Ishikawa (cell line): ENCODE data around the gene TMA7.

Source experiments
- CEBPB ChIP-seq: IDR thresholded peaks from 2 replicates; pipeline ENCODE4 v1.6.1; 2012
- CREB1 ChIP-seq: IDR thresholded peaks from 2 replicates; pipeline ENCODE4 v1.6.1; 2012; ENCODE audit warnings: low read depth
- EGR1 ChIP-seq: IDR thresholded peaks from 2 replicates; pipeline ENCODE4 v1.6.1; 2012
- EP300 ChIP-seq: IDR thresholded peaks from 2 replicates; pipeline ENCODE4 v1.6.1; 2012; ENCODE audit warnings: borderline replicate concordance
- FOXM1 ChIP-seq: IDR thresholded peaks from 2 replicates; pipeline ENCODE4 v1.6.1; 2012; ENCODE audit warnings: low read depth, borderline replicate concordance
- MAX ChIP-seq: IDR thresholded peaks from 2 replicates; pipeline ENCODE4 v1.6.1; 2012
- NFIC ChIP-seq: IDR thresholded peaks from 2 replicates; pipeline ENCODE4 v1.6.1; 2012
- RAD21 ChIP-seq: IDR thresholded peaks from 2 replicates; pipeline ENCODE4 v1.6.1; 2012; ENCODE audit warnings: low read depth
- REST ChIP-seq: IDR thresholded peaks from 2 replicates; pipeline ENCODE4 v1.6.1; 2012; ENCODE audit warnings: low read depth, mild to moderate bottlenecking
- TAF1 ChIP-seq: IDR thresholded peaks from 2 replicates; pipeline ENCODE4 v1.6.1; 2012; ENCODE audit warnings: low read depth, mild to moderate bottlenecking
- TCF12 ChIP-seq: IDR thresholded peaks from 2 replicates; pipeline ENCODE4 v1.6.1; 2012; ENCODE audit warnings: low read depth
- TEAD4 ChIP-seq: IDR thresholded peaks from 2 replicates; pipeline ENCODE4 v1.6.1; 2012
- USF1 ChIP-seq: IDR thresholded peaks from 2 replicates; pipeline ENCODE4 v1.6.1; 2012
- YY1 ChIP-seq: IDR thresholded peaks from 2 replicates; pipeline ENCODE4 v1.6.1; 2012; ENCODE audit warnings: low read depth
- ZBTB7A ChIP-seq: IDR thresholded peaks from 2 replicates; pipeline ENCODE4 v1.6.1; 2012; ENCODE audit warnings: low read depth

TMA7 gene

GRCh38 chr3:48398701-48399386, 41.2 kb upstream of the TMA7 start:
- TF ChIP-seq EP300 (no peak), CEBPB (no peak), REST (no peak), FOXM1 (no peak), MAX (no peak), TAF1 (no peak), RAD21 (no peak), USF1 (no peak), ZBTB7A (no peak), TEAD4 (no peak), EGR1 (no peak), YY1 (no peak), CREB1 (no peak), TCF12 (no peak), NFIC (no peak)

DNA sequence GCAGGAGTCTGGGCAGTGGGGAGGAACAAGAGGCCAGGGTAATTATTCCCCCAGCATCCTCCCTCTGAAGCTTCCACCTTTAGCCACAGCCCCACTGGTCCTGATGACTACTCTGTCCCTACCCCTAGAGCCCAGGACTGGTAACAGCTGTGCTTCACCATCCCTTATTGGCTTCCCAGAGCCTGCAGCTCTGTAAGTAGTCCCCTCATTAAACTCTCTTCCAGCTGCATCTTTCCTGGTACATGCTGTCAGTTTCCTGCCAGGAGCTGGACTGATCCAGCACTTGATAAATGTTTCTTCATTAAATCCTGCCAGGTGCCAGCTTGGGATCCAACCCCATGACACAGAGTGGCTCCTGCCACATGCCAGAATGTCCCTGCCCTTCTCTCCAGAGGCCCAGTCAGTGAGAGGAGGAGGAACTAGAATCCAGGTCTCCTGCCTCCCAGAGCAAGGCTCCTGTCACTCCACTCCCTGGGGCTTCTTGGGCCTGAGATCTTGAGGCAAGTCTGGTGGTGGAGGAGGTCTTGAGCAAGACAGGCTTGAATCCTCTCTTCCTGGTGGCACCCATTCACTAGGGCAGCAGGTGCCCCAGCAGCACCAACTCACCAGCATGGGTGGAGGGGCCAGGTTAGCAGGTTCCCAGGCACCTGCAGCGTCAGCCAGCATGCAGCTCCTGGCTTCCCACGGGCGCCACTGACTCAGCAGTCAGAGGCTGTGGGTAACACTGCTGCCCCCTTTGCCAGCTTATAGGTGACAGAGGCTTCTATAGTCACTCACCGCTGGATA, 40.5 kb upstream of the TMA7 start:
- TF ChIP-seq EGR1 (no peak), TEAD4 (no peak)

DNA sequence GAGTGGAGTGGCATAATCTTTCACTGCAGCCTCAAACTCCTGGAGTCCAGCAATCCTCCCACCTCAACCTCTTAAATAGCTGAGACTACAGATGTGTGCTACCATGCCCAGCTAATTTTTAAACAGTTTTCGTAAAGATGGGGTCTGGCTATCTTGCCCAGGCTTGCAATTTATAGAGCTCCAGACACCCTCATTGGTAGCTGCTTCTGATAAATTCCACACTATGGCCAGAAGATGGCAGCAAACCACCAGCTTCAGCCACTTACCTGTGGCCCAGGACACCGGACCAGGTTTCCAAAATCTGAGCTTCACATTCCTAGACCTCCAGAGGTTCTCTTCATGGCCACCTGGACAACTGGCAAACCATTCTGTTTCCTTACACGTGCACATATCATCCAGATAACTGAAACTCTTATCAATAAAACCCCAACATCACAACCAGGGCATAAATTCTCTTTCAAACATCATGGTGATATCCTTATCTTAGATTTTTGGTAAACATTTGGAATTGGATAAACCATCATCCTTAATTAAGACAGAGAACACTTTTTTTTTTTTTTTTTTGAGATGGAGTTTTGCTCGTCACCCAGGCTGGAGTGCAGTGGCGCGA, 39.1 kb upstream of the TMA7 start:
- no peak for TF ChIP-seq USF1
- TF ChIP-seq RAD21, result peak; percentile 94
- TF ChIP-seq TAF1, result no peak
- TF ChIP-seq TEAD4, result 0 out of 2 replicates have a peak, but pooled peaks have one; percentile 25
- TF ChIP-seq CEBPB, result no peak
- no peak for TF ChIP-seq FOXM1

GRCh38 chr3:48402281-48402732, 37.8 kb upstream of the TMA7 start:
- TF ChIP-seq YY1, result no peak
- no peak for TF ChIP-seq TCF12
- 0 out of 2 replicates have a peak, but pooled peaks have one; percentile 17 for TF ChIP-seq NFIC
- TF ChIP-seq MAX, result peak; percentile 60
- TF ChIP-seq USF1, result peak; percentile 62

DNA sequence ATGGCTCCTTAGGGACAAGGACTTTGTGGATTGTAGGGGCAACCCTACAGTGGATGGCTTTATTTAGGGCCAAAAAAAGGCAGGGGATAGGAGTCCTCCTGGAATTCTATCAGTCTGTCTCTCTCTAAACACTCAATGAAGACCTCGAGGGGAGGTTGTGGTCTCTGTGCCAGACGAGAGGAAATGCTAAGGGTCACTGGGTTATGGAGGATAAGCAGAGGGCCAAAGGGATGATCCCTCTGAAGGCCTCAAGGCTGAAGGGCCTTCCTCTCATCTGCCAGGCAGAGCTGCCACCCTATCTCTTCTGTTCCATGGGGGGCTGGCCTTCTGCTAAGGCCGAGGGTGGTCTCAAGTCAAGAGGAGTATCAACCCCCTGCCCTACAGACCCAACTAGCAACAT, 37.1 kb upstream of the TMA7 start:
- TF ChIP-seq TEAD4 (no peak), TAF1 (no peak), RAD21 (no peak), TCF12 (no peak), USF1 (no peak), REST (no peak), ZBTB7A (no peak), EGR1 (no peak), NFIC (no peak), CEBPB (no peak), YY1 (no peak), EP300 (no peak), CREB1 (no peak), FOXM1 (no peak), MAX (no peak)
